ENCODE results near the gene CLCN4. TPM values are rescaled to one million over a fixed set of nuclear protein-coding genes. Genes with fewer than 3 reads are reported as not detected.
A peak's percentile ranks its signal among the peaks of the same experiment; 100 is the strongest.

The CLCN4 gene
- total RNA-seq, 1 experiment from 2014 or later, result 4.3 TPM

DNA sequence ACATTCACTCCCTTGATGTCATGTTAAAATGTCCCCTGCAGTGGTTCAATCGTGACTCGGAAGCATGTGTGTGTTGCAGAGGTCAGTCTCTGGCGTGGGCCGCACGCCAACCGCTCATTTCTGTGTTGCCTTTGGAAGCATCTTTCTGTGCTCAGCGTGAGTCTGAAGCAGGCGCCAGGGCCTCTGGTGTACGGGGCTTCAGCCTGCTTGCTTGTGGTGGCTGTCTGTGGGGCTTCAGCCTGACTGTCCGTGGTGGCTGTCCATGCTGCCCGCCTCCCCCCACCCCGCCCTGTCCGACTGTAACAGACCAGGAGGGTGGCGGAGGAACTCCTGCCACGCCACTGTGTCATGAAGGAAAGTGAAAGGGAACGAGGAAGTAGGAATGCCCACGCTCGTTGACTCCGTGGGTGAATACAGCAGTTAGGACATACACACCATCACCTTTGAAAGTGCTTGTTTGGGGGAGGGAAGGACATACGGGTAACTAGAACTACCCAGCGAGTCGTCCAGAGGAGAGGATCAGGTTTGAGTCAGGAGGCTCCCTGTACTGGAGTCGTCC, 14.7 kb upstream of the CLCN4 start:
- Histone ChIP-seq H3K36me3 (replicated peaks; ENCODE audit: control insufficient read depth, insufficient read depth, low read length) (no peaks in the 10 kb centered on the region), H3K27me3 (ENCODE audit: control insufficient read depth, insufficient read depth, low read length) (no peaks in the 10 kb centered on the region), H3K4me3 (ENCODE audit: insufficient read depth, low read depth, low read length) (no peak overlapping the region)
- DNase-seq, result no peak

DNA sequence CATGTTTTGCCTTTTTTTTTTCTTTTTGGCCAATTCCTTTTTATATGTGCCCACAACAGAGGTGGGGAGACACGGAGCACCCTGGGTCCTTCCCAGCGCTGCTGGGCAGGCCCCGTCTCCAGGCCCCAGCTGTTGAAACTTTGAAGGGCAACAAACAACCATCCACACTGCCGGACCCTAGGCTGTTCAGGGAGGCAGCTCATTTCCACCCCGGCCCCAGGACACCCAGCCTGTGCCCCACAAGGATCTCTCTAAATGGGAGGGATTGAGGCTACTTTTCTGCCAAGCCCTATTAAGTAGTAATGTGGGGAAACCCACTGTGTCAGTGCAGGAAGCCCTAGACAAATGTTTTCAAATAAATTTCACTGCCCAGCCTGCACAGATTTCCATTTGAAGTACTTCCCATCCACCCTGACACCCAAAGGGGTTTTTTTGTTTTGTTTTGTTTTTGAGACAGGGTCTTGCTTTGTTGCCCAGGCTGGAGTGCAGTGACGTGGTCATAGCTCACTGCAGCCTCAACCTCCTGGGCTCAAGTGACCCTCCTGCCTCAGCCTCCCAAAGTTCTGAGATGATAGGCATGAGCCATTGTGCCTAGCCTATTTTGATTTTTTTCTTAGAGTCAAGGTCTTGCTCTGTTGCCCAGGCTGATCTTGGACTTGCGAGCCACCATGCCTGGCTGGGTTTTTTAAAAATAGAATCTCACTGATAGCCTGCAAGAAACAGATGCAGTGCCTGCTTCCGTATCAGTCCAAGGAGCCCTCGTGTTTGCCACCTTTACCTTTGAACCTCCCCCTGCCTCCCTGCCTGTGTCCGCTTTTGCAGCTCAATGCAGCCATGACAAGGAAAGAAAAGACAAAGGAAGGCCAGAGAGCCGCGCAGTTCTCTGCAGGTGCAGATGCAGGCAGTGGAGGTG, 13.4 kb upstream of the CLCN4 start:
- no peak overlapping the region for H3K4me3 ChIP-seq (ENCODE audit: insufficient read depth, low read depth, low read length)
- H3K36me3 ChIP-seq (replicated peaks; ENCODE audit: control insufficient read depth, insufficient read depth, low read length), result no peaks in the 10 kb centered on the region
- DNase-seq, result no peak
- no peaks in the 10 kb centered on the region for H3K27me3 ChIP-seq (ENCODE audit: control insufficient read depth, insufficient read depth, low read length)

DNA sequence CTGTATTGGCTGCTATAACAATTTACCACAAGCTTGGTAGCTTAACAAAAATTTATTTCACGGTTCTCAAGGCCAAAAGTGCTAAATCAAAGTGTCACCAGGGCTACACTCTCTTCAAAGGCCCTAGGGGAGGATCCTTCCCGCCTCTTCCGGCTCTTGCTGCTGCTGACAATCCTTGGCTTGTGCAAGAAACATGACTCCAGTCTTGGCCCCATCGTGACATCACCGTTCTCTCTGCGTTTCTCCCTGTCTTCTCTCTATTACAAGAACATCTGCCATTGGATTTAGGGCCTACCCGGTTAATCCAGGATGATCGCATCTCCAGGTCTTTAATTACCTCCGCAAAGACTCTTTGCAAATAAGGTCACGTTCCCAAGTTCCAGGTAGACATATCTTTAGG, 10.4 kb upstream of the CLCN4 start:
- Histone ChIP-seq H3K36me3 (replicated peaks; ENCODE audit: control insufficient read depth, insufficient read depth, low read length) (no peaks in the 10 kb centered on the region), H3K27me3 (ENCODE audit: control insufficient read depth, insufficient read depth, low read length) (no peaks in the 10 kb centered on the region), H3K4me3 (ENCODE audit: insufficient read depth, low read depth, low read length) (no peak overlapping the region)
- no peak for DNase-seq

DNA sequence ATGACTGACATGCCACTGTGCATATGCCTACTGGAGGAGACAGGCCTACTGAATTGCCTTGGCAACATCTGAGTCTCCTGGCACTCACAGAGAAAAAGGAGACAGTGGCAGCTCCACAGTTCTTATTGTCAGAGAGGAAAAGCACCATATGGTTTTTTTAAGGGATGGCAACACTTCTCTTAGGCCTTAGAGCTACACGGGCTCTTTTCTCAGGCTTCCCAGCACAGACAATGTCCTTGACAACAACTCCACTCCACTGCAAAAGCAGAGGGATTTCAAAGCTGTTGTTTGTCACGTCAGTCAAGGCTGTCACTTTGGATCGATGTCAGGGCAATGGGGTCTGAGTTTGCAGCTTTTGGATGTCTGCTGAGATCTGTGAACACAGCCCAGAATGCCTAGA, 4.7 kb upstream of the CLCN4 start:
- Histone ChIP-seq H3K4me3 (ENCODE audit: insufficient read depth, low read depth, low read length) (no peak overlapping the region), H3K27me3 (ENCODE audit: control insufficient read depth, insufficient read depth, low read length) (no peaks in the 10 kb centered on the region), H3K36me3 (replicated peaks; ENCODE audit: control insufficient read depth, insufficient read depth, low read length) (no peaks in the 10 kb centered on the region)
- DNase-seq, result no peak

DNA sequence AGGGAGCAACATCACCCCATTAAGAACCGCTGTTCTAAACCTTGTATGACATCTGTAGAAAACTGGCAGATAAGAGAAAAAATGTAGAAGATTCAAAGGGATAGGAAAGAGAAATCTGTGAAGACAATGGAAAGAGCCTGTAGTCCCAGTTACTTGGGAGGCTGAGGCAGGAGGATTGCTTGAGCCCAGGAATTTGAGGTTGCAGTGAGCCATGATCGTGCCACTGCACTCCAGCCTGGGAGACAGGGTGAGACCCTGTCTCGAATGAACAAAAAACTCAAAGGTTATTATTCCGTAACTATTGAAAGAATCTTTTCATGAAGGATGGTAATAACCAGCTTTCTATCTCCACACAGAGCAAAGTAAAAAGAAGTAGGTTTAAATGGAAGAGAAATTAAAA, 1.6 kb upstream of the CLCN4 start:
- Histone ChIP-seq H3K4me3 (ENCODE audit: insufficient read depth, low read depth, low read length) (no peak overlapping the region), H3K27me3 (ENCODE audit: control insufficient read depth, insufficient read depth, low read length) (peaks cover 2% of the 10 kb centered on the region; the same call in 1 of the 2 replicates)
- no peak for DNase-seq

DNA sequence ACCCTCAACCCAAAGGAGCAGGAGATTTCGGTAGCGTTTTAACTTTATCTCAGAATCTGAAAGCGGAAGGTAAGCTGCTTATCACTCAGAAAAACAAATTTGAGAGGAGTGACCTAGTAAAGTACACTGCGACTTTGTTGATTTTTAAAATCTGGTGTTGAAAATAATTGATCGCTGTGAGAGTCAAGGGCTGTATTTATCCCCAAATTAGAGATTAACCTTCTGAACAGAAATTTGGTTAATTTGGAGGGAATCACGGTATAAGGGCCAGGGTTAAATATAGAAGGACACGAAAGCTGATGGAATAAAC, 212 bp downstream of the CLCN4 start:
- Histone ChIP-seq H3K4me3 (ENCODE audit: insufficient read depth, low read depth, low read length) (0 out of 2 replicates have a peak overlapping the region, but pooled peaks have one; percentile 5), H3K27me3 (ENCODE audit: control insufficient read depth, insufficient read depth, low read length) (peaks cover 2% of the 10 kb centered on the region; the same call in 1 of the 2 replicates), H3K36me3 (replicated peaks; ENCODE audit: control insufficient read depth, insufficient read depth, low read length) (no peaks in the 10 kb centered on the region)

More for the DNA sequence above, 1.6 kb upstream of the CLCN4 start:
- no peaks in the 10 kb centered on the region for H3K36me3 ChIP-seq (replicated peaks; ENCODE audit: control insufficient read depth, insufficient read depth, low read length)

DNA sequence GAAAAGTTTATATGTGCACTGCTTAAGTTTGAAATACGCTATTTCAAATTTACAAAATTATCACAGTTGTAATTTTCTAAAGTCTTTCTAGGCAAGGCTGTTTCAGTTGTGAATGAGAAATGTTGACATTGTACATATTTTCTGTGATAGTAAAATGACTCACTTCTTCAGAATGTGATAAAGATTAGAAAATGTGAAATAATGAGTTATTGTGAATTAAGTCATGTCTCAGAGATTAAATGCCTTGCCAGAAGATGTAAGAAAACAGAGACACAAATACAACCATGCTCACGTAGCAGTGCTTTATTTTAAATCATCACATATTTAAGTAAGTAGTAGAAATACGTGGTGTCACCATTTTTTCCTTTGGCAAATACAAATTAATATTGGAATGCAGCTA, 768 bp downstream of the CLCN4 start:
- DNase-seq, result no peak
- H3K4me3 ChIP-seq (ENCODE audit: insufficient read depth, low read depth, low read length), result no peak overlapping the region
- peaks cover 2% of the 10 kb centered on the region; the same call in 1 of the 2 replicates for H3K27me3 ChIP-seq (ENCODE audit: control insufficient read depth, insufficient read depth, low read length)
- no peaks in the 10 kb centered on the region for H3K36me3 ChIP-seq (replicated peaks; ENCODE audit: control insufficient read depth, insufficient read depth, low read length)

More for the DNA sequence above, 212 bp downstream of the CLCN4 start:
- DNase-seq, result no peak

DNA sequence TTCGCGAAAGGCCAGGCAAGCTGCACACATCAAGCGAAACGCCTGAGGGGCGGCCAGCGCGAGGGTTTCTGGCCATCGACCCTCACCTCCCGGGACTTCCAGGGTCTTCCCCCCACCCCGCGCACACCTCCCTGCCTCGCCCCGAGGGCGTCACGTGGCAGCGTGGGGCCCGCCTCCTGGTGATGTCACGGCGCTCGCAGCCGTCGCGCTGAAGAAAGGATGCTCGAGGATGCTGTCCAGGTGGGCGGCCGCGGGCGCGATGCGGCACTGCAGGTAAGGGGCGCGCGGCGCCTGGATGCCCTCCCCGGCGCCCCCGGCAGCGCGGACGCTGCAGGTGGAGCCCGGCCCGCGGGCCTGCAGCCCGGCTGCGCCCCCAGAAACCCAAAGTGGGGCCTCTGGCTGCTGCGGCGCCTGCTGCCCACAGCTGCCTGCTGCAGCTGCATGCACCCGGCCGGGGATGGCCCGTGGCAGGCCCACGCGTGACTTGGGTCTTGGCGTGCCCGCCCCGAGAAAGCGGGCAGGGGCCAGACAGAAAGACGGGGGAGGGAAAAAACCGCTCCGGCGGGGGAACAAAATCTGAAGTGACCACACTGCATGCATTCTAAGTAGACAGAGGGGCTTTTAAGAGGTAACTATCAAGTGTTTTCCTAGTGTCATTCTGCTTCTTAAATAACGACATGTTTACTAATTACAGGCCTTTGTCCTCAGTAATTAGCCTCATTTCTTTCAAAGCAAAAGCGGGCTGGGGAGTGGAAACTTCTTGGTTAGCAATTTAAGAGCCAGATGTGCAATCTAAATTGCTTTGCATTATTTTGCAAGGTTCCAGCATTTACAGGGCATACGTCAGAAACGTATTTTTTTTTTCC, 1.7 kb downstream of the CLCN4 start:
- H3K36me3 ChIP-seq (replicated peaks; ENCODE audit: control insufficient read depth, insufficient read depth, low read length), result no peaks in the 10 kb centered on the region
- peak overlapping the region; percentile 27 for H3K4me3 ChIP-seq (ENCODE audit: insufficient read depth, low read depth, low read length)
- H3K27me3 ChIP-seq (ENCODE audit: control insufficient read depth, insufficient read depth, low read length), result peaks cover 2% of the 10 kb centered on the region; the same call in 1 of the 2 replicates
- DNase-seq, result peak; percentile 84

DNA sequence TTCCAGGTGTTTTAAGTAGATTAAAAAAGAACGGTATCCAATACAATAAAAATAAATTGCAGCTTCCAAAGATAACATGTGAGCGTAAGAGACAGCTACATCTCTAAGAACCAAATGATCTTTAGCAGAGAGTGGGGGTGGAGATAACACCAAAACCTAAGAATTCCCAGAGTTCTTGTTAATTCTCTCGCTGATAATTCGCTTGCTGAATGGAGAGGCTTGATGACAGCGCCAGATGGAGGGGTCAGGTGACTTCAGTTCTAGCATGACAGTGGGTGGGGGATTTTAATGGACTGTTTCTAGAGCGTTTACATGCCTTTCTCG, 2.3 kb downstream of the CLCN4 start:
- Histone ChIP-seq H3K4me3 (ENCODE audit: insufficient read depth, low read depth, low read length) (no peak overlapping the region), H3K36me3 (replicated peaks; ENCODE audit: control insufficient read depth, insufficient read depth, low read length) (no peaks in the 10 kb centered on the region), H3K27me3 (ENCODE audit: control insufficient read depth, insufficient read depth, low read length) (peaks cover 2% of the 10 kb centered on the region; the same call in 1 of the 2 replicates)
- no peak for DNase-seq

DNA sequence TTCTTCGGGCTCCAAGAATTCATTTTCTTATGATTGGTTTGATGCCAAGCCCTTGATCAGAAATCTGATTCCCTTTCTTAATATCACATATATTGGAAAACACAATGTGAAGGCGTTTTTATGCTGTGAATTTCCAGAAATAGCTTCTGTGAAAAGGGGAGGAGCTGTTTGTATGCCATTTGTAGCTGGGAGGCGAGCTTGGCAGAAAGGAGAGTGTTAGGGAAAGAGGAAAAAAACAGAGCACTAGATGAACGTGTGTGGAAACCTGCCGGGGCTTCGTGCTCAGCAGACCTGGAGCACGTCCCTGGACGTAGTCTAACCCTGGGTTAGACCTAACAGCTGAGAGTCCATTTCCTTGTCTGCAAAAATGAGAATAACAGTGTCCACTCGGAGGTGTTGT, 3.4 kb downstream of the CLCN4 start:
- Histone ChIP-seq H3K36me3 (replicated peaks; ENCODE audit: control insufficient read depth, insufficient read depth, low read length) (no peaks in the 10 kb centered on the region), H3K27me3 (ENCODE audit: control insufficient read depth, insufficient read depth, low read length) (peaks cover 2% of the 10 kb centered on the region; the same call in 1 of the 2 replicates), H3K4me3 (ENCODE audit: insufficient read depth, low read depth, low read length) (no peak overlapping the region)
- DNase-seq, result no peak

DNA sequence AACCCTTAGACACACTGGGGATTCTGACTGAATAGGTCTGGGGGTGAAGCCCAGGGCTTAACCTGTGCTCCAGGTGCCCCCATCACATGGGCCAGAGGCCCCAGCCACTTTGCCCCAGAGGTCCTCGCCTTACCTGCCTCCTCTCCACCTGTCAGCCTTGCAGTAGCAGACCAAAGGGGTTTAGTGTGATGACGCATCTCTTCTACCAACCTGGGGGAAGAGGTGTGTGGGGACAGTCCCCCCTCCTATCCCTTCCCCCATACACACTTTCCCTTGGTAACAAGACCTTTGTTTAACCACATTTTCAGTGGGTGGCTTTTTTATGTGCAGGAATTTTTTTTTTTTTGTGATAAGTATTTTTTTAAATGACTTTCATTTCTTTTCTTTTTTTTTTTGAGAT, 6.3 kb downstream of the CLCN4 start:
- Histone ChIP-seq H3K27me3 (ENCODE audit: control insufficient read depth, insufficient read depth, low read length) (peaks cover 2% of the 10 kb centered on the region; the same call in 1 of the 2 replicates), H3K4me3 (ENCODE audit: insufficient read depth, low read depth, low read length) (no peak overlapping the region)

DNA sequence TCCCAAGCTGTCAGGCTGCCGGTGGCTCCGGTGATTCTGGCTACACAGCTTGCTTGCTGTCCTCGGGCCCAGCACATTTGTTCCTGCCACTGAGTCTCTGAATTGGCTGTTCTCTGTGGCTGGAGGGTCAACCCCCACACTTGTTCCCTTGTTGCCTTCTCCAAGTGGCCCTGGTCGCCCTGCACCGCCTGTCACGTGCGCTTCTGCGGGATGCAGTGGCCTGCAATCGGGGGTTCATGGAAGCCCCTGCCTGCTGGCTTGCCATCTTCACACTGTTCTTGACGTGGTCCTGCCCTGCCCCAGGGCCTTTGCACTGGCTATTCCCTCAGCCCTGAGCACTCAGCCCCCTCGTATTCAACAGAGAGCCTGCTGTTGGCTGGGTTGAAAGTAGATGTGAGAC, 8.1 kb downstream of the CLCN4 start:
- DNase-seq, result no peak
- Histone ChIP-seq H3K36me3 (replicated peaks; ENCODE audit: control insufficient read depth, insufficient read depth, low read length) (no peaks in the 10 kb centered on the region), H3K4me3 (ENCODE audit: insufficient read depth, low read depth, low read length) (no peak overlapping the region), H3K27me3 (ENCODE audit: control insufficient read depth, insufficient read depth, low read length) (no peaks in the 10 kb centered on the region)

More for the DNA sequence above, 6.3 kb downstream of the CLCN4 start:
- no peak for DNase-seq
- H3K36me3 ChIP-seq (replicated peaks; ENCODE audit: control insufficient read depth, insufficient read depth, low read length), result no peaks in the 10 kb centered on the region

DNA sequence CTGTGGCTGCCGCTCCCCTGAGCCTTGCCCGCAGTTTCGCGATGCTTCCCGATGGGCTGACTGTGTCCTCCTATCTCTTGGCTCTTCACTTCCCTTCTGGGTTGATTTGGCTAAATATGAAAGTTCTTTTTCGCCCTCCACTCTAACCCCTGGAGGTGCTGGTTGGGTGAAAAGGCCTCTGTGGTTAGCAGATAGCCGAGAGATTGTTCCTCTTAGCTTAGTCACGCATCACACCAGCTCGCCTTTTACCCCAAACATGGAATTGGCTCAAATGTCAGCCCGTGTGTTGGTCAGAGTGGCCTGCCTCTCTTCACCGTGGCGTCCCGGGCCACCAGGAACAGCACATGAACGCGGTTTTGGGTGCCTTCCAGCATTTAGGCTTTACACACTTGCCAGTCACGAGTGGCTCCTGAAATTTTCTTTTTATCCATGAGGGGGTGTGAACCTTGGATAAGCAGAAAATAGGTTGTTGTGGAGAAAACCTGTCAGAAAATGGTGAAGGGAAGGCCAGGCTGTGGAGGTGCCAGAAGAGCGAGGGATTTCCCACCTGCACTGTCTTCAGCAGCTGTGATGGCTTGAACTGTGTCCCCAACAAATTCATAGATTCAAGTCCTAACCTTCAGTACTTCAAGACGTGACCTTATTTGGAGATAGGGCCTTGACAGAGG, 8.9 kb downstream of the CLCN4 start:
- Histone ChIP-seq H3K4me3 (ENCODE audit: insufficient read depth, low read depth, low read length) (no peak overlapping the region), H3K36me3 (replicated peaks; ENCODE audit: control insufficient read depth, insufficient read depth, low read length) (no peaks in the 10 kb centered on the region), H3K27me3 (ENCODE audit: control insufficient read depth, insufficient read depth, low read length) (no peaks in the 10 kb centered on the region)
- no peak for DNase-seq

DNA sequence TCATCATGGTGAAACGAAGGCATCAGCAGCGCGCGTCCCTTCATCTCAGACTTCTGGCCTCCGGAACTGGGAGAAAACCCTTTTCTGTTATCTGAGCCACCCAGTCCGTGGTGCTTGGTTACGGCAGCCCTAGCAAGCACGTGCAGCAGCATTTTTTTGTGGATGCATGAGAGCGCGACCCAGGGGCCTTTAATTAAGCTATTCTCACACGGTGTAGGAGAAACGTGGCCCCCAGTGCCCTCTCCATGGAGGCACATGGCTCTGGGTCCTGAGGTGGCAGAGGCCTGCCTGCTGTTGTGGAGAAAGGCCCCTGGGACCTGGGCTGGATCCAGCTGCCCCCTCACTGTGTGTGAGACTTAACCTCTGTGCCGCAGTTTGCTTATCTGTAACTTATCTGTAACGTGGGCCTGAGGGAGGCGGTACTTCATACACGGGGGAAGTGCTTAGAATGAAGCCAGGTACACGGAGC, 9.5 kb downstream of the CLCN4 start:
- Histone ChIP-seq H3K4me3 (ENCODE audit: insufficient read depth, low read depth, low read length) (no peak overlapping the region), H3K27me3 (ENCODE audit: control insufficient read depth, insufficient read depth, low read length) (no peaks in the 10 kb centered on the region), H3K36me3 (replicated peaks; ENCODE audit: control insufficient read depth, insufficient read depth, low read length) (no peaks in the 10 kb centered on the region)
- DNase-seq, result no peak

Measured in H7 (cell line).